Measurements from ENCODE around the gene SLC24A1.
"Not testable (repeated sequence)": the region's sequence is repeated elsewhere in the genome, so short reads cannot be mapped to it uniquely, and the experiment has no call there.

The SLC24A1 gene

GRCh38 chr15:65615887-65616286, 5.9 kb upstream of the SLC24A1 start:
- not testable (repeated sequence) for H3K27me3 ChIP-seq (ENCODE audit: control insufficient read depth in 1 of 2, insufficient read depth in 2 of 2, low read length in 2 of 2); H3K9ac ChIP-seq (ENCODE audit: low read depth in 1 of 2, low read length in 2 of 2); H3K9me3 ChIP-seq (ENCODE audit: control insufficient read depth in 1 of 2, low read length in 2 of 2); H3K4me3 ChIP-seq (ENCODE audit: low read depth in 1 of 2, low read length in 2 of 2); H3K36me3 ChIP-seq (ENCODE audit: control insufficient read depth in 1 of 2, insufficient read depth in 2 of 2, low read length in 2 of 2); H3K27ac ChIP-seq (ENCODE audit: low read depth, low read length)
- H3K4me1 ChIP-seq (ENCODE audit: control insufficient read depth in 1 of 2, insufficient read depth in 2 of 2, low read length in 2 of 2) = peaks cover 10 to 14% of the 10 kb centered on the region in 2 donors

GRCh38 chr15:65618560-65619109, 3.1 kb upstream of the SLC24A1 start:
- no peaks in the 10 kb centered on the region for H3K36me3 ChIP-seq (ENCODE audit: control insufficient read depth in 1 of 2, insufficient read depth in 2 of 2, low read length in 2 of 2)
- no peak overlapping the region for H3K27ac ChIP-seq (ENCODE audit: low read depth, low read length)
- H3K9me3 ChIP-seq (ENCODE audit: control insufficient read depth in 1 of 2, low read length in 2 of 2) = no peaks in the 10 kb centered on the region
- no peak overlapping the region for H3K9ac ChIP-seq (ENCODE audit: low read depth in 1 of 2, low read length in 2 of 2)
- no peaks in the 10 kb centered on the region for H3K4me1 ChIP-seq (ENCODE audit: control insufficient read depth in 1 of 2, insufficient read depth in 2 of 2, low read length in 2 of 2)
- H3K27me3 ChIP-seq (ENCODE audit: control insufficient read depth in 1 of 2, insufficient read depth in 2 of 2, low read length in 2 of 2) = no peaks in the 10 kb centered on the region
- H3K4me3 ChIP-seq (ENCODE audit: low read depth in 1 of 2, low read length in 2 of 2) = no peak overlapping the region

- Histone ChIP-seq H3K27me3 (ENCODE audit: control insufficient read depth in 1 of 2, insufficient read depth in 2 of 2, low read length in 2 of 2) (no peaks in the 10 kb centered on the region), H3K27ac (ENCODE audit: low read depth, low read length) (no peak overlapping the region), H3K4me1 (ENCODE audit: control insufficient read depth in 1 of 2, insufficient read depth in 2 of 2, low read length in 2 of 2) (no peaks in the 10 kb centered on the region), H3K4me3 (ENCODE audit: low read depth in 1 of 2, low read length in 2 of 2) (no peak overlapping the region), H3K36me3 (ENCODE audit: control insufficient read depth in 1 of 2, insufficient read depth in 2 of 2, low read length in 2 of 2) (peaks cover 0 to 8% of the 10 kb centered on the region in 2 donors), H3K9me3 (ENCODE audit: control insufficient read depth in 1 of 2, low read length in 2 of 2) (no peaks in the 10 kb centered on the region), H3K9ac (ENCODE audit: low read depth in 1 of 2, low read length in 2 of 2) (no peak overlapping the region)
These were observed 2.0 kb upstream of the SLC24A1 start for GRCh38 chr15:65619626-65620290.

- Histone ChIP-seq H3K4me3 (ENCODE audit: low read depth in 1 of 2, low read length in 2 of 2) (no peak overlapping the region), H3K4me1 (ENCODE audit: control insufficient read depth in 1 of 2, insufficient read depth in 2 of 2, low read length in 2 of 2) (no peaks in the 10 kb centered on the region), H3K9me3 (ENCODE audit: control insufficient read depth in 1 of 2, low read length in 2 of 2) (no peaks in the 10 kb centered on the region), H3K27ac (ENCODE audit: low read depth, low read length) (no peak overlapping the region), H3K36me3 (ENCODE audit: control insufficient read depth in 1 of 2, insufficient read depth in 2 of 2, low read length in 2 of 2) (peaks cover 0 to 8% of the 10 kb centered on the region in 2 donors), H3K9ac (ENCODE audit: low read depth in 1 of 2, low read length in 2 of 2) (no peak overlapping the region), H3K27me3 (ENCODE audit: control insufficient read depth in 1 of 2, insufficient read depth in 2 of 2, low read length in 2 of 2) (no peaks in the 10 kb centered on the region)
These were observed 905 bp upstream of the SLC24A1 start for GRCh38 chr15:65620833-65621232.

GRCh38 chr15:65623103-65623502, 1.4 kb downstream of the SLC24A1 start:
- peaks cover 0 to 8% of the 10 kb centered on the region in 2 donors for H3K36me3 ChIP-seq (ENCODE audit: control insufficient read depth in 1 of 2, insufficient read depth in 2 of 2, low read length in 2 of 2)
- H3K4me1 ChIP-seq (ENCODE audit: control insufficient read depth in 1 of 2, insufficient read depth in 2 of 2, low read length in 2 of 2) = no peaks in the 10 kb centered on the region
- no peaks in the 10 kb centered on the region for H3K9me3 ChIP-seq (ENCODE audit: control insufficient read depth in 1 of 2, low read length in 2 of 2)
- no peak overlapping the region for H3K4me3 ChIP-seq (ENCODE audit: low read depth in 1 of 2, low read length in 2 of 2)
- no peak overlapping the region for H3K27ac ChIP-seq (ENCODE audit: low read depth, low read length)
- no peak overlapping the region for H3K9ac ChIP-seq (ENCODE audit: low read depth in 1 of 2, low read length in 2 of 2)
- no peaks in the 10 kb centered on the region for H3K27me3 ChIP-seq (ENCODE audit: control insufficient read depth in 1 of 2, insufficient read depth in 2 of 2, low read length in 2 of 2)

GRCh38 chr15:65626856-65627255, 5.1 kb downstream of the SLC24A1 start:
- H3K9ac ChIP-seq (ENCODE audit: low read depth in 1 of 2, low read length in 2 of 2) = no peak overlapping the region
- no peaks in the 10 kb centered on the region for H3K27me3 ChIP-seq (ENCODE audit: control insufficient read depth in 1 of 2, insufficient read depth in 2 of 2, low read length in 2 of 2)
- H3K36me3 ChIP-seq (ENCODE audit: control insufficient read depth in 1 of 2, insufficient read depth in 2 of 2, low read length in 2 of 2) = peaks cover 5 to 8% of the 10 kb centered on the region in 2 donors
- no peaks in the 10 kb centered on the region for H3K9me3 ChIP-seq (ENCODE audit: control insufficient read depth in 1 of 2, low read length in 2 of 2)
- H3K4me3 ChIP-seq (ENCODE audit: low read depth in 1 of 2, low read length in 2 of 2) = no peak overlapping the region
- peaks cover 0 to 3% of the 10 kb centered on the region in 2 donors for H3K4me1 ChIP-seq (ENCODE audit: control insufficient read depth in 1 of 2, insufficient read depth in 2 of 2, low read length in 2 of 2)
- H3K27ac ChIP-seq (ENCODE audit: low read depth, low read length) = no peak overlapping the region

- H3K4me3 ChIP-seq (ENCODE audit: low read depth in 1 of 2, low read length in 2 of 2) = no peak overlapping the region
- H3K36me3 ChIP-seq (ENCODE audit: control insufficient read depth in 1 of 2, insufficient read depth in 2 of 2, low read length in 2 of 2) = peaks cover under 1 to 5% of the 10 kb centered on the region in 2 donors
- H3K27ac ChIP-seq (ENCODE audit: low read depth, low read length) = no peak overlapping the region
- H3K9me3 ChIP-seq (ENCODE audit: control insufficient read depth in 1 of 2, low read length in 2 of 2) = no peaks in the 10 kb centered on the region
- peaks cover 0 to 3% of the 10 kb centered on the region in 2 donors for H3K4me1 ChIP-seq (ENCODE audit: control insufficient read depth in 1 of 2, insufficient read depth in 2 of 2, low read length in 2 of 2)
- no peak overlapping the region for H3K9ac ChIP-seq (ENCODE audit: low read depth in 1 of 2, low read length in 2 of 2)
- no peaks in the 10 kb centered on the region for H3K27me3 ChIP-seq (ENCODE audit: control insufficient read depth in 1 of 2, insufficient read depth in 2 of 2, low read length in 2 of 2)
These were observed 7.8 kb downstream of the SLC24A1 start for GRCh38 chr15:65629548-65629947.

- H3K9me3 ChIP-seq (ENCODE audit: control insufficient read depth in 1 of 2, low read length in 2 of 2) = no peaks in the 10 kb centered on the region
- H3K9ac ChIP-seq (ENCODE audit: low read depth in 1 of 2, low read length in 2 of 2) = no peak overlapping the region
- no peak overlapping the region for H3K4me3 ChIP-seq (ENCODE audit: low read depth in 1 of 2, low read length in 2 of 2)
- H3K27ac ChIP-seq (ENCODE audit: low read depth, low read length) = no peak overlapping the region
- H3K36me3 ChIP-seq (ENCODE audit: control insufficient read depth in 1 of 2, insufficient read depth in 2 of 2, low read length in 2 of 2) = peaks cover 0 to 5% of the 10 kb centered on the region in 2 donors
- H3K4me1 ChIP-seq (ENCODE audit: control insufficient read depth in 1 of 2, insufficient read depth in 2 of 2, low read length in 2 of 2) = peaks cover 0 to 3% of the 10 kb centered on the region in 2 donors
- H3K27me3 ChIP-seq (ENCODE audit: control insufficient read depth in 1 of 2, insufficient read depth in 2 of 2, low read length in 2 of 2) = no peaks in the 10 kb centered on the region
These were observed 9.0 kb downstream of the SLC24A1 start for GRCh38 chr15:65630760-65631159.

- Histone ChIP-seq H3K36me3 (ENCODE audit: control insufficient read depth in 1 of 2, insufficient read depth in 2 of 2, low read length in 2 of 2) (peaks cover 0 to 5% of the 10 kb centered on the region in 2 donors), H3K9ac (ENCODE audit: low read depth in 1 of 2, low read length in 2 of 2) (no peak overlapping the region), H3K4me1 (ENCODE audit: control insufficient read depth in 1 of 2, insufficient read depth in 2 of 2, low read length in 2 of 2) (peaks cover 0 to 3% of the 10 kb centered on the region in 2 donors), H3K4me3 (ENCODE audit: low read depth in 1 of 2, low read length in 2 of 2) (no peak overlapping the region), H3K27me3 (ENCODE audit: control insufficient read depth in 1 of 2, insufficient read depth in 2 of 2, low read length in 2 of 2) (no peaks in the 10 kb centered on the region), H3K9me3 (ENCODE audit: control insufficient read depth in 1 of 2, low read length in 2 of 2) (no peaks in the 10 kb centered on the region), H3K27ac (ENCODE audit: low read depth, low read length) (no peak overlapping the region)
These were observed 9.8 kb downstream of the SLC24A1 start for GRCh38 chr15:65631503-65631902.

- peaks cover 0 to 3% of the 10 kb centered on the region in 2 donors for H3K4me1 ChIP-seq (ENCODE audit: control insufficient read depth in 1 of 2, insufficient read depth in 2 of 2, low read length in 2 of 2)
- peaks cover 0 to 5% of the 10 kb centered on the region in 2 donors for H3K36me3 ChIP-seq (ENCODE audit: control insufficient read depth in 1 of 2, insufficient read depth in 2 of 2, low read length in 2 of 2)
- no peaks in the 10 kb centered on the region for H3K27me3 ChIP-seq (ENCODE audit: control insufficient read depth in 1 of 2, insufficient read depth in 2 of 2, low read length in 2 of 2)
- no peak overlapping the region for H3K27ac ChIP-seq (ENCODE audit: low read depth, low read length)
- no peak overlapping the region for H3K4me3 ChIP-seq (ENCODE audit: low read depth in 1 of 2, low read length in 2 of 2)
- no peak overlapping the region for H3K9ac ChIP-seq (ENCODE audit: low read depth in 1 of 2, low read length in 2 of 2)
- no peaks in the 10 kb centered on the region for H3K9me3 ChIP-seq (ENCODE audit: control insufficient read depth in 1 of 2, low read length in 2 of 2)
These were observed 11.1 kb downstream of the SLC24A1 start for GRCh38 chr15:65632780-65633375.
